Peyer's patch (tissue), 4 donors: ENCODE measurements around the gene MMP14. TPM values are rescaled to one million over a fixed set of nuclear protein-coding genes. Genes with fewer than 3 reads are reported as not detected.

ENCODE experiments used
- DNase-seq, 3 donors: peaks; one replicate each; pipeline ENCODE4 v3.0.0-alpha.2; 2017 to 2019
- H3K27ac ChIP-seq, 4 donors: fragments of 200-600 bp; sonication (generic); one replicate each; pipeline ENCODE4 v1.5.1; 2016 to 2019
- H3K27me3 ChIP-seq, 2 donors: fragments of 200-600 bp; sonication (generic); one replicate each; pipeline ENCODE4 v1.5.1; 2019
- H3K36me3 ChIP-seq, 3 donors: fragments of 200-600 bp; sonication (generic); one replicate each; pipeline ENCODE4 v1.5.1; 2016 to 2019
- H3K4me1 ChIP-seq, 4 donors: fragments of 200-600 bp; sonication (generic); one replicate each; pipeline ENCODE4 v1.5.1; 2016 to 2019
- H3K4me3 ChIP-seq, 4 donors: fragments of 200-600 bp; sonication (generic); 1 replicate in 3 of 4; 2 replicates in 1 of 4; pipeline ENCODE4 v1.5.1; 2016 to 2019; ENCODE audit warnings: mild to moderate bottlenecking in 1 of 4
- H3K9me3 ChIP-seq, 4 donors: fragments of 200-600 bp; sonication (generic); one replicate each; pipeline ENCODE4 v1.5.1; 2016 to 2019; ENCODE audit warnings: mild to moderate bottlenecking in 1 of 4
- POLR2A ChIP-seq, 2 donors: fragments of 450-650 bp; IDR thresholded peaks; one replicate each; pipeline ENCODE4 v1.5.1; 2017; ENCODE audit warnings: antibody characterized with exemption in 2 of 2, mild to moderate bottlenecking in 2 of 2, moderate library complexity in 2 of 2
- small RNA-seq, 2 donors: library from RNA; depleted of rRNA; stranded (forward); fragments of <200 nt; gene quantifications; one replicate each; pipeline ENCODE3, GENCODE V24; 2016
- total RNA-seq, 4 donors: library from RNA; depleted of rRNA; stranded (reverse); fragments of >200 nt; gene quantifications; one replicate each; pipeline ENCODE4 v1.1.0, GENCODE V29; 2016
- TF ChIP-seq, protein P1 (sequence below), 6 experiments: fragments of 450-650 bp in 4 of 6; fragments of 200-600 bp in 2 of 6; sonication (generic) in 1 of 6; IDR thresholded peaks; one replicate each; pipeline ENCODE4 v1.5.1; 2017 to 2019; ENCODE audit warnings: antibody characterized with exemption in 6 of 6, mild to moderate bottlenecking in 3 of 6, moderate library complexity in 1 of 6

Gene MMP14
- total RNA-seq, 4 donors from 2014 or later, result 63.0 to 116 (median 82.9) TPM

DNA sequence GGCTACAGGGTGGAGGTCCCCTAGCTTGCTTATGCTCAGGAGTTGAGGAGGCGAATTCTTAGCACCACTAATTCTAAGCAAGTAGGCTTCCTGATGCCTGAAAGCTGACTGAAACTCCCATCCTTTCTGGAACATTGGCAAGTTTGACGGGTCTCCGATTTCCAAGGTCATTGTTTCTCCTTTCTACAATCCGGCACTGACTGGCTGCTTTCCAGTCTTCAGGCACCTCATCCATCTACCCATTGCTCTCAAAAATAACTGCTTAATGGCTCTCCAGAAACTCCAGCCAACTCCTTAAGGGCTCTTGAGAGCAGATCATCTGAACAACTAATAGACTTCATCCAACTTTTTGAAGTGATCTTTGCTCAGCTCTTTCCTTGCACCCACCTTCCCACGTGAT is 60.0 kb downstream of the MMP14 start:
- no peaks in the 10 kb centered on the region for H3K4me1 ChIP-seq
- H3K36me3 ChIP-seq, result peaks cover 0 to 11% (median 0%) of the 10 kb centered on the region in 3 donors
- H3K27ac ChIP-seq, result no peak overlapping the region
- H3K27me3 ChIP-seq, result no peaks in the 10 kb centered on the region
- TF ChIP-seq POLR2A (IDR thresholded peaks at IDR 0.05), result no peak
- TF ChIP-seq, protein P1, sequence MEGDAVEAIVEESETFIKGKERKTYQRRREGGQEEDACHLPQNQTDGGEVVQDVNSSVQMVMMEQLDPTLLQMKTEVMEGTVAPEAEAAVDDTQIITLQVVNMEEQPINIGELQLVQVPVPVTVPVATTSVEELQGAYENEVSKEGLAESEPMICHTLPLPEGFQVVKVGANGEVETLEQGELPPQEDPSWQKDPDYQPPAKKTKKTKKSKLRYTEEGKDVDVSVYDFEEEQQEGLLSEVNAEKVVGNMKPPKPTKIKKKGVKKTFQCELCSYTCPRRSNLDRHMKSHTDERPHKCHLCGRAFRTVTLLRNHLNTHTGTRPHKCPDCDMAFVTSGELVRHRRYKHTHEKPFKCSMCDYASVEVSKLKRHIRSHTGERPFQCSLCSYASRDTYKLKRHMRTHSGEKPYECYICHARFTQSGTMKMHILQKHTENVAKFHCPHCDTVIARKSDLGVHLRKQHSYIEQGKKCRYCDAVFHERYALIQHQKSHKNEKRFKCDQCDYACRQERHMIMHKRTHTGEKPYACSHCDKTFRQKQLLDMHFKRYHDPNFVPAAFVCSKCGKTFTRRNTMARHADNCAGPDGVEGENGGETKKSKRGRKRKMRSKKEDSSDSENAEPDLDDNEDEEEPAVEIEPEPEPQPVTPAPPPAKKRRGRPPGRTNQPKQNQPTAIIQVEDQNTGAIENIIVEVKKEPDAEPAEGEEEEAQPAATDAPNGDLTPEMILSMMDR (IDR thresholded peaks at IDR 0.05), result no peak
- no peaks in the 10 kb centered on the region for H3K9me3 ChIP-seq
- peak in 1 of 3 donors; percentile 0 for DNase-seq
- no peak overlapping the region for H3K4me3 ChIP-seq

DNA sequence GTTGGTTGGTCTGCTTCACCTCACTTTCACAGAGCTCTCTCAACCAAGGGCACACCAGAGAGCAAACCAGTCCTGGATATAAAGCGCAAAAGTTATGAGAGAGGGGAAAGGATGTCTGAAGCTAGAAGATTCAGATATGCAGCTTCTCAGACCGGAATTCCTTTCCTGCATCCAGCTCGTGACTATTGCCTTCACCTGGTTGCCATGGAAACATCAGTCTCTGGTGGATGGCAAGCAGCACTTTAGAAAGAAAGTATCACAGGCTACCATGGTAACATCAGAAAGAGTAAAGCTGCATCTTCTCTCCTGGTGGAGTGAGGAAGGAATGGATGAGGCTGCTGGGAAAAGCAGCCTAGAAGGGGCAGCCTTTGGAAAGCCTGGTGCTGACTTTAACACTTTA is 60.4 kb downstream of the MMP14 start:
- no peaks in the 10 kb centered on the region for H3K9me3 ChIP-seq
- DNase-seq, result peak in 1 of 3 donors; percentile 1
- H3K4me3 ChIP-seq, result no peak overlapping the region
- H3K36me3 ChIP-seq, result peaks cover 0 to 15% (median 0%) of the 10 kb centered on the region in 3 donors
- no peaks in the 10 kb centered on the region for H3K27me3 ChIP-seq
- H3K27ac ChIP-seq, result no peak overlapping the region
- TF ChIP-seq, protein P1 (IDR thresholded peaks at IDR 0.05), result no peak
- TF ChIP-seq POLR2A (IDR thresholded peaks at IDR 0.05), result no peak
- H3K4me1 ChIP-seq, result no peaks in the 10 kb centered on the region

DNA sequence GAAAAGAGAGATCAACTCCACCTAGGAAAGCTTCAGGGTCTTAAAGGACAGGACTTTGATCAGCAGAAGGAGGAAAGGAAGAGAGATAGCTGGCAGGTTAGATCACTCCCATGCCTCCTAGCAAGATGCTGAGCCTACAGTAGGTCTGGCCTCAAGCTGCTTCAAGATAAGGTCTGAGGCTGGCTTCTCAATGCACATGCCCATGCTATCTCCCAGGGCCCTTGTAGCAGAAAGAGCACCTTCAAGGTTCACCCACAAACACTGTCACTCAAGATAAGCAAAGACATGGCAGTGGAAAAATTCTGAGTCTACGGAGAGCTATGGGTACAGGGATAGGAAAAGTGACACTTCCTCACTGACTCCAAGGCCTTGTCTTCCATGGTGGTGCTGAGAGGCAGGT is 61.0 kb downstream of the MMP14 start:
- no peaks in the 10 kb centered on the region for H3K27me3 ChIP-seq
- H3K4me3 ChIP-seq, result no peak overlapping the region
- DNase-seq, result peak in 1 of 3 donors; percentile 15
- H3K4me1 ChIP-seq, result no peaks in the 10 kb centered on the region
- H3K9me3 ChIP-seq, result no peaks in the 10 kb centered on the region
- H3K36me3 ChIP-seq, result peaks cover 0 to 21% (median 0%) of the 10 kb centered on the region in 3 donors
- TF ChIP-seq, protein P1 (IDR thresholded peaks at IDR 0.05), result no peak
- TF ChIP-seq POLR2A (IDR thresholded peaks at IDR 0.05), result no peak
- H3K27ac ChIP-seq, result no peak overlapping the region

Small RNA genes lying within 50 kb of the gene (small RNA-seq; reads per million reads assigned to genes)
- gene RF00019, result 0 reads per million in 2 donors

Other genes starting within 250 kb of the MMP14 start
- 100 to 1,000 TPM in 2 of 4 donors, 10 to 100 TPM in 2; 52.0 to 173 (median 123) TPM for gene DAD1, start 247.4 kb upstream of the MMP14 start, total RNA-seq
- 10 to 100 TPM; 28.1 to 51.4 (median 42.8) TPM for gene ABHD4, start 238.3 kb upstream of the MMP14 start, total RNA-seq
- gene OR6J1, start 192.2 kb upstream of the MMP14 start, total RNA-seq, result under 1 TPM in 1 of 4 donors, not detected in 3; 0.18 TPM
- gene OXA1L, start 69.9 kb upstream of the MMP14 start, total RNA-seq, result 100 to 1,000 TPM in 2 of 4 donors, 10 to 100 TPM in 2; 73.6 to 115 (median 90.4) TPM
- 100 to 1,000 TPM in 3 of 4 donors, 10 to 100 TPM in 1; 30.5 to 787 (median 367) TPM for gene SLC7A7, start 21.1 kb upstream of the MMP14 start, total RNA-seq
- gene MRPL52, start 6.7 kb upstream of the MMP14 start, total RNA-seq, result 100 to 1,000 TPM in 1 of 4 donors, 10 to 100 TPM in 3; 30.3 to 114 (median 52.9) TPM
- 100 to 1,000 TPM in 3 of 4 donors, 10 to 100 TPM in 1; 69.3 to 250 (median 221) TPM for gene LRP10, start 35.2 kb downstream of the MMP14 start, total RNA-seq
- 1 to 10 TPM in 3 of 4 donors, under 1 TPM in 1; 0.57 to 2.1 (median 1.4) TPM for gene REM2, start 46.6 kb downstream of the MMP14 start, total RNA-seq
- gene RBM23, start 82.6 kb downstream of the MMP14 start, total RNA-seq, result 100 to 1,000 TPM in 2 of 4 donors, 10 to 100 TPM in 2; 84.4 to 155 (median 116) TPM
- gene PRMT5, start 92.8 kb downstream of the MMP14 start, total RNA-seq, result 10 to 100 TPM; 20.5 to 41.3 (median 26.6) TPM
- gene HAUS4, start 120.5 kb downstream of the MMP14 start, total RNA-seq, result 100 to 1,000 TPM in 1 of 4 donors, 10 to 100 TPM in 3; 73.4 to 105 (median 83.5) TPM
- gene AJUBA, start 146.0 kb downstream of the MMP14 start, total RNA-seq, result 1 to 10 TPM in 3 of 4 donors, under 1 TPM in 1; 0.70 to 3.3 (median 2.4) TPM
- gene C14orf93, start 173.6 kb downstream of the MMP14 start, total RNA-seq, result 10 to 100 TPM; 11.0 to 34.4 (median 19.8) TPM
- gene PSMB5, start 198.3 kb downstream of the MMP14 start, total RNA-seq, result 100 to 1,000 TPM in 1 of 4 donors, 10 to 100 TPM in 3; 49.6 to 116 (median 68.8) TPM
- not detected for gene PSMB11, start 205.6 kb downstream of the MMP14 start, total RNA-seq
- 10 to 100 TPM in 1 of 4 donors, 1 to 10 TPM in 3; 1.1 to 12.4 (median 5.5) TPM for gene CDH24, start 220.9 kb downstream of the MMP14 start, total RNA-seq